ENCODE data around the gene TMCO1. TPM values are rescaled to one million over a fixed set of nuclear protein-coding genes. Genes with fewer than 3 reads are reported as not detected.
"Not testable (repeated sequence)": the region's sequence is repeated elsewhere in the genome, so short reads cannot be mapped to it uniquely, and the experiment has no call there.

The TMCO1 gene
- total RNA-seq, 8 experiments from 2014 or later, result 57.6 to 149 (median 100) TPM

DNA sequence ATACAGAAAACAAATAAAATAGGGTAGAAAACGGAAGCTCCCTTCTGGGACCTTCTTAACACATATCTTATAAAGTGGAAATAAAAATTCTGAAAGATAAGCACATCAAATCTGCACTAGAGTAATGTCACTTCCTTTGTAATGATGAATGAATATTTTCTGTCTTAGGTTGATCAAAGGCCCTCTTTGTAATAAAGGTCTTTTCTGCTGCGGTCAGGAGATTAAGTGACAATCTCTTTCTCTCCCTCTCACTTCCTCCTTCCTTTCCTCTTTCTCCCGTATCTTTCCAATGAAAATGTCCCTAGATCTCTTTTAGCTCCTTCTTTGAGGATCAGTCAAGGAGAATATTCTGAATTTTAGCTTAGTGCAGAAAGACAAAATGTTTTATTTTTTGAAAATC, 33.8 kb downstream of the TMCO1 start:
- no peak for ATAC-seq (replicated peaks in 6 of 8)
- in situ Hi-C loops (cut with MboI; ENCODE audit: low pct_unique_long_range_greater_than_20kb in 2 of 9, low sequenced_read_pairs in 9 of 9, unreplicated experiment in 9 of 9), result no loop called here
- Histone ChIP-seq H3K4me1 (replicated peaks in 1 of 2) (no peaks in the 10 kb centered on the region), H3K4me3 (no peak overlapping the region), H3K27ac (no peak overlapping the region)
- WGBS, 10 experiments, result 90 to 100% (median 95%) methylated on average over 1 to 3 of the region's 3 CpGs; no CpG with 5 or more reads in 2 of the 10 experiments

DNA sequence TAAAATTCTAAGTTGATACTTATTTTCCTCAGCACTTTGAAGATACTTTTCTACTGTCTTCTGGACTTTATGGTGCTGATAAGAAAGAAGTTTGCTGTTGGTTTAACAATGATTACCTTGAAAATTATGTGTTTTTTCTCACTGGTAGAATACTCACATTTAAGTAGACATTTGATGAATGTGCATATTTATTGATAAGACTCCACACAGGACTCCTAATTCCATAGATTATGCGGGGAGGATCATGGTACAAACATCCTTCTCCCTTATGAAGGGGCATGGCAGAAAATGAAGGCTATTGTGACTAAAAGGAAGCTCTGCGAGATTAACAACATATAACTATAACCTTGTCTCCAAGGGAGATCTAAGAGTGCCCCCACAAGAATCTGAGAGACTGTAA, 41.8 kb downstream of the TMCO1 start:
- Histone ChIP-seq H3K4me3 (no peak overlapping the region), H3K4me1 (replicated peaks in 1 of 2) (no peaks in the 10 kb centered on the region), H3K27ac (no peak overlapping the region)
- no peak for ATAC-seq (replicated peaks in 6 of 8)
- 92 to 100% (median 100%) methylated on average over 1 to 2 of the region's 2 CpGs; no CpG with 5 or more reads in 2 of the 10 experiments for WGBS, 10 experiments
- in situ Hi-C loops (cut with MboI; ENCODE audit: low pct_unique_long_range_greater_than_20kb in 2 of 9, low sequenced_read_pairs in 9 of 9, unreplicated experiment in 9 of 9), result no loop called here

DNA sequence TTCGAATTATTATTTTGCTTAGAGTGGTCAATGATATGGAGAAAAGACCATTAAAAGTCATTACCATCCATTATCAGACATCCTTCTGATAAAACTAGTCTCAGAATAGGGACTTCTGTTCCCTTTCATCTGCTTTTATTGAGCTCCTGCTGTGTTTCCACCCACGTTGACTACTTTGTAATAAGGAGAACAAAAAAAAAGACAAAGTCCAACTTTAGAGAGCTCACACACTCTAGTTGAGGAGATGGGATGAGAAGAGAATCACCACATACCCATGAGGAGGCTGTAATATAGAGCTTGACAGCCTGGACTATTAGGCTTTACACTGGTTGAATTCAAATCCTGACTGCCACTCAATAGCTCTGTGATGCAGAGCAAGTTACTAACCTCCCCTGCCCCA, 42.5 kb downstream of the TMCO1 start:
- Histone ChIP-seq H3K27ac (no peak overlapping the region), H3K4me3 (no peak overlapping the region), H3K4me1 (replicated peaks in 1 of 2) (no peaks in the 10 kb centered on the region)
- 67 to 100% (median 87%) methylated on average over 1 to 2 of the region's 2 CpGs for WGBS, 10 experiments
- in situ Hi-C loops (cut with MboI; ENCODE audit: low pct_unique_long_range_greater_than_20kb in 2 of 9, low sequenced_read_pairs in 9 of 9, unreplicated experiment in 9 of 9), result no loop called here
- no peak for ATAC-seq (replicated peaks in 6 of 8)

DNA sequence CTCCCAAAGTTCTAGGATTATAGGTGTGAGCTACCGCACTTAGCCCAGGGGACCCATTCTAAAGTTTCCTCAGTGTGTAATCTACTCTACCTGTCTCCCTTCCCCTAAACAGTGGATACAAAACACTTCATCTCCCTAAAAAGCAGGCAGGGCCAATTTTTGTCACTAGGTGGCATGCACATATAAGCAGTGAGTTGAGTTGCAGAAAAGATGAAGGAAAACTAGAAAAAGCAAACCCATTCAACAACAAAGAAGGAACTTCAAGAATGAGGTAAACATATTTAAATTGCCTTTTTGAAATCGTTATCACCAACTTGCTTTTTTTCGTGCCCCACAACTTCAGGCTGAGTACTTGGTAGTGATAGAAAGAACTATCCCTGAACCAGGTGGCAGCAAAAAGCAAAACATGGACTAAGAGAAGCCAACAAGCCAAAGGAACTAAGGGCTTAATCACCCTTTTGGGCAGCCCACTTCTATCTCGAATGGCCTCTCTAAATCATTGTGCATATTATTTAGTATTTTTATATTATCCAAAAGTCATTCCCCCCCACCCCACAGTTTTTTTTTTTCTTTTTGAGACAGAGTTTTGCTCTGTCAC, 50.7 kb downstream of the TMCO1 start:
- peak in 3 of 8 experiments; percentile 51 to 72 (median 64) for ATAC-seq (replicated peaks in 6 of 8)
- in situ Hi-C loops (cut with MboI; ENCODE audit: low pct_unique_long_range_greater_than_20kb in 2 of 9, low sequenced_read_pairs in 9 of 9, unreplicated experiment in 9 of 9), result loop anchor here in 2 of 9 experiments (25.0 kb wide), 1 partner anchor 194 kb away; no protein-coding TSS in a partner anchor

DNA sequence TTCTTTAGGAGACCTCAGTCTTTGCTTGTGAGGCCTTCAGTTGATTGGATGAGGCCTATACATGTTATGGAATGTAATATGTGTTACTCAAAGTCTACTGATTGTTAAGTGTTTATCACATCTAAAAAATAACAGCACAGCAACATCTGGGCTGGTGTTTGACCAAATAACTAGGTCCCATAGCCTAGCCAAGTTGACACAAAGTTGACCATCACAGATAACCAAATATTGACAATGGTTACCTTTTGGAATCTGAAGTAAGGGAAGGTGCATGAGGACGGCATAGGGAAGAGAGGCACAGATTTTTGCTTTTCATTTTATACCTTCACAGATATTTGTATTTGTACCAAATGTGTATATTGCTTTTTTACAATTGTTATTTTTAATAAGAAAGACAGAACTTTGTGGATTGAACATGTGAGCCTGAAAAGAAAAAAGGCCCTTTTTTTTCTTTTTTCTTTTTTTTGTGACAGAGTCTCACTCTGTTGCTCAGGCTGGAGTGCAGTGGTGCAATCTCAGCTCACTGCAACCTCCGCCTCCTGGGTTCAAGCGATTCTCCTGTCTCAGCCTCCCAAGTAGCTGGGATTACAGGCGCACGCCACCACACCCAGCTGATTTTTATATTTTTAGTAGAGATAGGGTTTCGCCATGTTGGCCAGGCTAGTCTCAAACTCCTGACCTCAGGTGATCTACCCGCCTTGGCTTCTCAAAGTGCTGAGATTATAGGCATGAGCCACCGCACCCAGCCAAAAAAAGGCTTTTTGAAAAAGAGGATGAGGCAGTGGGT, 52.2 kb downstream of the TMCO1 start:
- not testable (repeated sequence) for H3K4me1 ChIP-seq (replicated peaks in 1 of 2); H3K4me3 ChIP-seq; ATAC-seq (replicated peaks in 6 of 8); H3K27ac ChIP-seq
- in situ Hi-C loops (cut with MboI; ENCODE audit: low pct_unique_long_range_greater_than_20kb in 2 of 9, low sequenced_read_pairs in 9 of 9, unreplicated experiment in 9 of 9), result loop anchor here in 2 of 9 experiments (25.0 kb wide), 1 partner anchor 196 kb away; no protein-coding TSS in a partner anchor
- WGBS, 10 experiments, result 57 to 100% (median 99%) methylated on average over 1 to 7 of the region's 8 CpGs; no CpG with 5 or more reads in 2 of the 10 experiments

More for the DNA sequence above, 50.7 kb downstream of the TMCO1 start:
- no peaks in the 10 kb centered on the region for H3K4me1 ChIP-seq (replicated peaks in 1 of 2)
- 0 to 37% (median 15%) methylated on average over 1 to 4 of the region's 4 CpGs for WGBS, 10 experiments
- no peak overlapping the region for H3K4me3 ChIP-seq
- no peak overlapping the region for H3K27ac ChIP-seq

DNA sequence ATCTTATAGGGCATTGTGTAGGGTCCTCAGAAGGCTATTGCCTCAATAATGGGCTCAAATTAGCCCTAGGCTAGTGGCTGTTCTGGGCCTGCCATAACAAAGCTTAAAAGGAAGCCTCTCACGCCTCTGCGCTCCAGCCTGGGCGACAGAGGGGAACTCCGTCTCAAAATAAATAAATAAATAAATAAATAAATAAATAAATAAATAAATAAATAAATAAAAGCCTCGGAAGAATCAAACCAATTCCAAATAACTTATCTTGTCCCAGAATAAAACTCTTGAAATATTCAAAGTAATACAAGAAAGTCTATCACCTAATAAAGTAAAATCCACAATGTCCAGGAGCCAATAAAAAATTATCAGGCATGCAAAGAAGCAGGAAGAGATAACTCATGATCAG, 55.9 kb downstream of the TMCO1 start:
- 44 to 100% (median 89%) methylated on average over 2 to 5 of the region's 5 CpGs for WGBS, 10 experiments
- H3K4me3 ChIP-seq, result no peak overlapping the region
- in situ Hi-C loops (cut with MboI; ENCODE audit: low pct_unique_long_range_greater_than_20kb in 2 of 9, low sequenced_read_pairs in 9 of 9, unreplicated experiment in 9 of 9), result loop anchor here in 2 of 9 experiments (25.0 kb wide), 1 partner anchor 200 kb away; no protein-coding TSS in a partner anchor

DNA sequence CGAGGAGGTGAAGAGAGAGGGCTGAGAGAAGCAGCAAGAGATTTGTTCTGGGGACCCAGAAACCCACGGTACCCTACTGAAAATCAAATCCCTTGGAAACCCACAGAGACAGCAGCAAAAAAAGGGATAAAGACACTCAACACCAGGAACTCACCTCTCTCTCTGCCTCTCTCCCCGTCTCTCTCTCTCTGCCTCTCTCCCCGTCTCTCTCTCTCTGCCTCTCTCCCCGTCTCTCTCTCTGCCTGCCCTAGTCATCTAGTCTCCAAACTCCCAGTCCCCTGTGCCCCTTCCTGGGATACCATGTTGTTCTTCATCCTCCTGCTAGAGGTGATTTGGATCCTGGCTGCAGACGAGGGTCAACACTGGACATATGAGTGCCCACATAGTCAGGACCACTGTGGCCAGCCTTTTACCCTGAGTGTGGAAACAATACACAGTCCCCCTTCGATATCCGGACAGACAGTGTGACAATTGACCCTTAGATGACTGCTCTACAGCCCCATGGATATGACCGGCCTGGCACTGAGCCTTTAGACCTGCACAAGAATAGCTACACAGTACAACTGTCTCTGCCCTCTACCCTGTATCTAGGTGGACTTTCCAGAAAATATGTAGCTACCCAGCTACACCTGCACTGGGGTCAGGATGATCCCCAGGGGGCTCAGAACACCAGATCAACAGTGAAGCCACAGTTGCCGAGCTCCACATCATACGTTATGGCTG, 60.5 kb downstream of the TMCO1 start:
- no peak for ATAC-seq (replicated peaks in 6 of 8)
- 7 to 92% (median 69%) methylated on average over 2 to 9 of the region's 11 CpGs for WGBS, 10 experiments
- Histone ChIP-seq H3K27ac (no peak overlapping the region), H3K4me3 (no peak overlapping the region), H3K4me1 (replicated peaks in 1 of 2) (no peaks in the 10 kb centered on the region)
- in situ Hi-C loops (cut with MboI; ENCODE audit: low pct_unique_long_range_greater_than_20kb in 2 of 9, low sequenced_read_pairs in 9 of 9, unreplicated experiment in 9 of 9), result loop anchor here in 2 of 9 experiments (25.0 kb wide), 1 partner anchor 204 kb away; no protein-coding TSS in a partner anchor

More for the DNA sequence above, 55.9 kb downstream of the TMCO1 start:
- Histone ChIP-seq H3K27ac (no peak overlapping the region), H3K4me1 (replicated peaks in 1 of 2) (no peaks in the 10 kb centered on the region)
- no peak for ATAC-seq (replicated peaks in 6 of 8)

DNA sequence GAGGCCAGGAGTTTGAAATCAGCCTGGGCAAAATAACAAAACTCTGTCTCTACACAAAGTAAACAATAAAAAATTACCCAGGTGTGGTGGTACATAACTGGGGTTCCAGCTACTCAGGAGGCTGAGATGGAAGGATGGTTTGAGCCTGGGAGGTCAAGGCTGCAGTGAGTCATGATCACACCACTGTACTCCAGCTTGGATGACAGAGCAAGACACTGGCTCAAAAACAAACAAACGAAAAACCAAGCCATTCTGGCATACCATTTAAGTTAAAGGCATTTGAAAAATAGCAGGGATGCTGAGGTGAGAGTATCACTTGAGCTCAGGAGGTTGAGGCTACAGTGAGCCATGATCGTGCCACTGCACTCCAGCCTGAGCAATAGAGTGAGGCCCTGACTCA, 65.0 kb downstream of the TMCO1 start:
- Histone ChIP-seq H3K4me1 (replicated peaks in 1 of 2) (no peaks in the 10 kb centered on the region), H3K4me3 (no peak overlapping the region), H3K27ac (no peak overlapping the region)
- in situ Hi-C loops (cut with MboI; ENCODE audit: low pct_unique_long_range_greater_than_20kb in 2 of 9, low sequenced_read_pairs in 9 of 9, unreplicated experiment in 9 of 9), result loop anchor here in 2 of 9 experiments (25.0 kb wide), 1 partner anchor 209 kb away; no protein-coding TSS in a partner anchor
- no peak for ATAC-seq (replicated peaks in 6 of 8)
- WGBS, 10 experiments, result 0 to 86% (median 50%) methylated on average over 1 to 2 of the region's 2 CpGs

DNA sequence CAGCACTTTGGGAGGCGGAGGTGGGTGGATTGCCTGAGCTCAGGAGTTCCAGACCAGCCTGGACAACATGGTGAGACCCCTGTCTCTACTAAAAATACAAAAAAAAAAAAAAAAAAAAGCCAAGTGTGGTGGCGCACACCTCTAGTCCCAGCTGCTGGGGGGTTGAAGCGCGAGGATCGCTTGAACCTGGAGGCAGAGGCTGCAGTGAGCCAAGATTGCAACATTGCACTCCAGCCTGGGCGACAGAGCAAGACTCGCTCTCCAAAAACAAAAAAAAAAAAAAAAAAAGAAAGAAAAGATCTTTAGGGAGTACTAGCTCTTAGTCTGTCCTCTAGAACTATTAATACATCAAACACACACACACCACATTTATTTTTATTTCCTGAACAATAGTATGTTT, 66.7 kb downstream of the TMCO1 start:
- WGBS, 10 experiments, result 69 to 100% (median 89%) methylated on average over 2 to 6 of the region's 7 CpGs; no CpG with 5 or more reads in 4 of the 10 experiments
- in situ Hi-C loops (cut with MboI; ENCODE audit: low pct_unique_long_range_greater_than_20kb in 2 of 9, low sequenced_read_pairs in 9 of 9, unreplicated experiment in 9 of 9), result loop anchor here in 2 of 9 experiments (25.0 kb wide), 1 partner anchor 210 kb away; no protein-coding TSS in a partner anchor

DNA sequence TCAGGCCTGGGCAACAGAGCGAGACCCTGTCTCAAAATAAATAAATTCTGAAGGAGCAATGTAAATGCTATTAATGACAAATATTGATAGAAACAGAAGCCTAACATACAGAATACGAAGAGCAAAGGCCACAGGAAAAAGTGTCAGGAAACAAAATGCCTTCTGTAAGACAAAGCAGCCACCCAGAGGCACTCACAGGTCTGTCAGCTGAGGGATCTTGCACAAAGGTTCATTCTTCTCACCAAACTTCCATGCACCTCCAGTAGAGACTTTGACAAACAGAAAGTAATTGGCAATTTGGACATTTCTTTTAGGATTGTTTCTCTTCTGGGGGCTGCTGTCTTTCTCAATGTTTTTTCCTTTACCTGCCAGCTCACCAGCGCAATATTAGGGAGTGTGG, 69.1 kb downstream of the TMCO1 start:
- Histone ChIP-seq H3K27ac (no peak overlapping the region), H3K4me3 (no peak overlapping the region), H3K4me1 (replicated peaks in 1 of 2) (peaks cover 3 to 11% of the 10 kb centered on the region in 2 donors)
- WGBS, 10 experiments, result 55 to 100% (median 92%) methylated on average over 1 to 3 of the region's 3 CpGs; no CpG with 5 or more reads in 1 of the 10 experiments
- no peak for ATAC-seq (replicated peaks in 6 of 8)
- in situ Hi-C loops (cut with MboI; ENCODE audit: low pct_unique_long_range_greater_than_20kb in 2 of 9, low sequenced_read_pairs in 9 of 9, unreplicated experiment in 9 of 9), result no loop called here

More for the DNA sequence above, 66.7 kb downstream of the TMCO1 start:
- H3K27ac ChIP-seq; H3K4me3 ChIP-seq; H3K4me1 ChIP-seq (replicated peaks in 1 of 2); ATAC-seq (replicated peaks in 6 of 8): not testable (repeated sequence)

DNA sequence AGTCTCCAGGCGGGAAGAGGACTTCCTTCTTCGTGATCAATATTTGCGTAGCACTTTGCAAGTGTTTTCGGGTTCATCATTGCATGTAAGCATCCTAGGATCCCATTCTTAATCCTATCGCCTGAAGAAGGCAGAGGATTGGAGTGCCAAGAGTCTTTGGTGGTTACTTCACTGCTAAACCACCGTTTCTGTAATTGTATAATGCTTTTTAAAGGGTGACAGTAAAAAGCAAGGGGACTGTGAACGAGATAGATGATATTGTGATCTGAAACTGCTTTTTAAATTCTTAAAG, 70.0 kb downstream of the TMCO1 start:
- peak overlapping the region; percentile 47 to 89 (median 74) for H3K4me3 ChIP-seq
- H3K27ac ChIP-seq, result peak overlapping the region; percentile 89 to 92
- in situ Hi-C loops (cut with MboI; ENCODE audit: low pct_unique_long_range_greater_than_20kb in 2 of 9, low sequenced_read_pairs in 9 of 9, unreplicated experiment in 9 of 9), result no loop called here
- ATAC-seq (replicated peaks in 6 of 8), result no peak
- peaks cover 3 to 11% of the 10 kb centered on the region in 2 donors for H3K4me1 ChIP-seq (replicated peaks in 1 of 2)
- 0 to 24% (median 2%) methylated on average over 1 to 6 of the region's 7 CpGs; no CpG with 5 or more reads in 1 of the 10 experiments for WGBS, 10 experiments

DNA sequence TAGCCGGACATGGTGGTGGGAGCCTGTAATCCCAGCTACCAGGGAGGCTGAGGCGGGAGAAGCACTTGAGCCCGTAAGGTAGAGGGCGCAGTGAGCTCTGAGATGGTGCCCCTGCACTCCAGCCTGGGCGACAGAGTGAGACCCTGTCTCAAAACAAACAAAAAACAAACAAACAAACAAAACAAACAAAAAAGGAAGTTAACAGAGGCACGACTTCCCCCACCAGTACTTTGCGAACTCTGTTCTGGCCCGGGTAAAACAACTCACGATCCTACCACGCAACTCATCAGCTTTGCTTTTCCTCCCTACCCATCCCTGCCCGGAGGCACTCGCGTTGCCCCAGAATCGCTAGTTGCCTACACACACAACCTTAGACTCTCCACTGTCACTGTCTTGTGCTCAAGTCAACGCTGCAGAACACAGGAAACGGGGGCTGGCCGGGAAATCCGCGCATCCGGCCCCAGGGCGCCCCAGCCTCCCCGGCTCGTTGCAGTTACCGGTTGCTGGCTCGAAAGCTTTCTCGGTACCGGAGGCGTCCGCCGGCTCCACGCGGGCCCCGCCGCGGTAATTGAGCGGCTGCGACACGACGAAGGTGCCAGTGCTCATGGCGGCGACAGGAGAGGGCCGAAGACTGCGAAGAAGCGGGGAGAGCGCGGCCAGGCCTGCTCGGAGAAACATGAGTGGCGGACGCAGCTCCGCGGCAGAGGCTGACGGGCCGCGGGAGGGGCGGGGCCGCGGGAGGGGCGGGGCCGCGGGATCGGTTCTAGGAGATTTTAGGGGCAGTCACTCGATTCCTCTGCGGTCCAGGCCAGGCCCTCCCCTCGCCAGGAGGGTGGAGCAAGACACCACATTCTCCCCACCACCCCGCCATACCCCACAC, 70.5 kb downstream of the TMCO1 start, which contains the start of gene ALDH9A1:
Gene ALDH9A1 (minus strand): TSS at position 682 of the 880 bp plus-strand sequence. CDS start 4 bp downstream, at position 678.
- H3K27ac ChIP-seq, result peak within 1 kb of the TSS; percentile 89 to 92
- H3K4me1 ChIP-seq (replicated peaks in 1 of 2), result peaks cover 3 to 11% of the 10 kb centered on the region in 2 donors
- peak within 1 kb of the TSS; percentile 47 to 89 (median 74) for H3K4me3 ChIP-seq
- ATAC-seq (replicated peaks in 6 of 8), result peak; percentile 79 to 95 (median 94)
- 0 to 5% (median 2%) methylated on average over 1 to 42 of the region's 65 CpGs; no CpG with 5 or more reads in 3 of the 10 experiments for WGBS, 10 experiments
- in situ Hi-C loops (cut with MboI; ENCODE audit: low pct_unique_long_range_greater_than_20kb in 2 of 9, low sequenced_read_pairs in 9 of 9, unreplicated experiment in 9 of 9), result no loop called here

Data from motor neuron (in vitro differentiated cells).